Chondrocyte (in vitro differentiated cells): Measurements from ENCODE around the gene ZNF579. TPM values are rescaled to one million over a fixed set of nuclear protein-coding genes. Genes with fewer than 3 reads are reported as not detected.

Source experiments
- DNase-seq: peaks from one replicate; pipeline ENCODE4 v3.0.0; 2021; ENCODE audit warnings: mixed read lengths, low spot score
- H3K27ac Mint-ChIP-seq: one replicate; pipeline ENCODE4 v1.8.0; 2021; ENCODE audit warnings: mild to moderate bottlenecking, moderate library complexity, mixed read lengths; ENCODE audit not compliant: unreplicated experiment
- H3K27me3 Mint-ChIP-seq: 2 replicates; pipeline ENCODE4 v1.8.0; 2021; ENCODE audit warnings: low read depth, mixed read lengths
- H3K36me3 Mint-ChIP-seq: 2 replicates; pipeline ENCODE4 v1.8.0; 2021; ENCODE audit warnings: low read depth, mixed read lengths
- H3K4me1 Mint-ChIP-seq: 2 replicates; pipeline ENCODE4 v1.8.0; 2021; ENCODE audit warnings: low read depth, mild to moderate bottlenecking, mixed read lengths
- H3K4me3 Mint-ChIP-seq: one replicate; pipeline ENCODE4 v1.8.0; 2021; ENCODE audit warnings: mild to moderate bottlenecking, moderate library complexity, mixed read lengths; ENCODE audit not compliant: unreplicated experiment
- H3K9me3 Mint-ChIP-seq: 2 replicates; pipeline ENCODE4 v1.8.0; 2021; ENCODE audit warnings: low read depth, mixed read lengths
- CTCF ChIP-seq: fragments of 200-600 bp; sonication (generic); IDR thresholded peaks from 2 replicates; pipeline ENCODE4 v1.5.0; 2021; ENCODE audit warnings: antibody characterized with exemption, mild to moderate bottlenecking, moderate library complexity
- total RNA-seq: library from RNA; stranded (reverse); gene quantifications from 3 replicates; pipeline ENCODE4 v1.2.1, GENCODE V29; 2021

ZNF579 gene
- total RNA-seq, 1 donor from 2014 or later, result 23.6 TPM

GRCh38 chr19:55620410-55621204 lies 40.0 kb upstream of the ZNF579 start:
- TF ChIP-seq CTCF, result no peak
- Mint-ChIP-seq H3K27ac (no peak overlapping the region), H3K4me1 (peaks cover 18% of the 10 kb centered on the region), H3K9me3 (no peaks in the 10 kb centered on the region), H3K4me3 (no peak overlapping the region), H3K36me3 (peaks cover 11% of the 10 kb centered on the region), H3K27me3 (no peaks in the 10 kb centered on the region)
- no peak for DNase-seq

GRCh38 chr19:55619286-55619685 lies 38.6 kb upstream of the ZNF579 start:
- no peak for TF ChIP-seq CTCF
- H3K27ac Mint-ChIP-seq, result no peak overlapping the region
- peaks cover 11% of the 10 kb centered on the region for H3K4me1 Mint-ChIP-seq
- peaks cover 11% of the 10 kb centered on the region for H3K36me3 Mint-ChIP-seq
- H3K4me3 Mint-ChIP-seq, result no peak overlapping the region
- DNase-seq, result no peak
- no peaks in the 10 kb centered on the region for H3K27me3 Mint-ChIP-seq
- H3K9me3 Mint-ChIP-seq, result no peaks in the 10 kb centered on the region

- H3K27ac Mint-ChIP-seq, result no peak overlapping the region
- no peak overlapping the region for H3K4me3 Mint-ChIP-seq
- H3K4me1 Mint-ChIP-seq, result peaks cover 4% of the 10 kb centered on the region
- peaks cover 11% of the 10 kb centered on the region for H3K36me3 Mint-ChIP-seq
- TF ChIP-seq CTCF, result no peak
- DNase-seq, result no peak
- H3K9me3 Mint-ChIP-seq, result no peaks in the 10 kb centered on the region
- H3K27me3 Mint-ChIP-seq, result no peaks in the 10 kb centered on the region
These were observed 37.8 kb upstream of the ZNF579 start for GRCh38 chr19:55618426-55618825.

- DNase-seq, result no peak
- H3K36me3 Mint-ChIP-seq, result peaks cover 11% of the 10 kb centered on the region
- H3K27ac Mint-ChIP-seq, result peak overlapping the region; percentile 33
- TF ChIP-seq CTCF, result no peak
- H3K4me3 Mint-ChIP-seq, result no peak overlapping the region
- H3K4me1 Mint-ChIP-seq, result no peaks in the 10 kb centered on the region
- no peaks in the 10 kb centered on the region for H3K27me3 Mint-ChIP-seq
- no peaks in the 10 kb centered on the region for H3K9me3 Mint-ChIP-seq
These were observed 36.8 kb upstream of the ZNF579 start for GRCh38 chr19:55617426-55617825.

GRCh38 chr19:55616395-55616875 lies 35.8 kb upstream of the ZNF579 start:
- H3K27ac Mint-ChIP-seq, result no peak overlapping the region
- no peak for DNase-seq
- H3K4me1 Mint-ChIP-seq, result peaks cover under 1% of the 10 kb centered on the region
- no peaks in the 10 kb centered on the region for H3K27me3 Mint-ChIP-seq
- no peak overlapping the region for H3K4me3 Mint-ChIP-seq
- H3K9me3 Mint-ChIP-seq, result no peaks in the 10 kb centered on the region
- no peak for TF ChIP-seq CTCF
- H3K36me3 Mint-ChIP-seq, result peaks cover 11% of the 10 kb centered on the region
